HG03571 (cell line): Measurements from ENCODE around the gene BCL11B.

Experiments used
- ATAC-seq: cut with Tn5 transposase; IDR thresholded peaks from one replicate; pipeline ENCODE4 v1.9.1; 2021; ENCODE audit not compliant: unreplicated experiment

Gene BCL11B

GRCh38 chr14:99141236-99141635 lies 130.8 kb downstream of the BCL11B start:
- no peak for ATAC-seq

GRCh38 chr14:99138999-99139865 lies 132.8 kb downstream of the BCL11B start:
- no peak for ATAC-seq

DNA sequence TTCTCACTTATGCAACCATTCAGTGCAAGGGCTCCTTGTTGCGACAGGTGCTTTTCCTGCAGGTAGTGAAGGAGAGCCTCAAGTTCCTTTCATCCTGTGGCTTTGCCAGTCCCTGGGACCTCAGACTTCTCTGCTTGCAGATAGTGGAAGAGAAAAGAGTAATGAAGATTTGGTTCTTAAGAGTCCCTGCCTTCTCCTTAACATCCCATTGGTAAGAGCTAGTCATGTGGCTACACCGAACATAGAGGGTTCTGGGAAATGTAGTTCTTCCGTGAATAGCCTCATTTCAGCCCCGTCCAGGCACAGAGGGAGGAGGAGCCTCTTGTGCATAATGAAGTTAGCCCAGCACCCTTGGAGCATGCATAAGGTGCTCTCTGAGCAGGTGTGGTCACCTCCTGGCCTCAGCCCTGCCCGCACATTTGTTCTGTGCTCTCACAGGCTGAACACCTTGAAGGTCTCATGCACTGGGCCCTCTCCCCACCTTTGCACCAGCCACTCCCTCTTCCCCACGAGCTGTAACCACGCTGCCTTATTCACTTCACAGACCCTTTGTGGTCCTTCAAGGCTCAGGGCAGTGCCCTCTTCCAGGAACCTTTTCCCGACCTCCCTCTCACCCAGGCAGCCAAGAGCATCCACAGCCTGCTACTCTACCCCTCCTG lies 134.0 kb downstream of the BCL11B start:
- no peak for ATAC-seq

DNA sequence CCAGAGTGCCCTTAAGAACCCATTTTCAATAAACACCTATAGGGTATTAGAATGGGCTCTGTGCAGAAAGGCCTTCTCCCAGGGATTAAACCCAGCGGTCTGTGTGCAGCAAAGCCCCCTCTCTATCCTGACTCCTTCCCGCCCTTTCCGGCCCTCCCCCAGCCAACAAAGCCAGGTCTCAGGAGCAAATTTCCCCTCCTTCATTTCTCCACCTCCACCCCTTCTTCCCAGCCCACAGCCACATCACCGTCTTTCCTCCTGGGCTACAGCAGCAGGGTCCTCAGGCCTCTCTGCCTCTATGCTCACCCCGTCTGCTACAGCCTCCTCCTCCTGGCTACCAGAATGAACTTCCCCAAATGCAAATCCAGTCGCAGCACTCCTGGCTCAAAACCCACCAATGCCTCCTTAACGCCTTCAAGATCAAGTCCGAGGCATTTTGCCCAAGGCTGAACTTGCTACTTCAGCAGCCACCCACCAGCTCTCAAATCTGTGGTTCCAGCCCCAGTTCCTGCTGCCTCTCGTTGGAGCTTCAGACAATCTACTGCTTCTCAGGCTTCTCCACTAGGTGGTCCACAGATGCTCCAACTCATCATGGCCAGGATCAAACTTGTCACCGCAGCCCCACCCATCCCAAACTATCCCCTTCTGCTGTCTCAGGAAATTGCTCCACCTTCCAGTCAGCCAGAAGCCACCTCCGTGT lies 134.8 kb downstream of the BCL11B start:
- no peak for ATAC-seq

- no peak for ATAC-seq
Observed at GRCh38 chr14:99136401-99136800, 135.6 kb downstream of the BCL11B start.

- no peak for ATAC-seq
Observed at GRCh38 chr14:99136047-99136400, 136.0 kb downstream of the BCL11B start.

GRCh38 chr14:99134516-99135046 lies 137.4 kb downstream of the BCL11B start:
- no peak for ATAC-seq

GRCh38 chr14:99133636-99134515 lies 138.1 kb downstream of the BCL11B start:
- ATAC-seq: no peak

DNA sequence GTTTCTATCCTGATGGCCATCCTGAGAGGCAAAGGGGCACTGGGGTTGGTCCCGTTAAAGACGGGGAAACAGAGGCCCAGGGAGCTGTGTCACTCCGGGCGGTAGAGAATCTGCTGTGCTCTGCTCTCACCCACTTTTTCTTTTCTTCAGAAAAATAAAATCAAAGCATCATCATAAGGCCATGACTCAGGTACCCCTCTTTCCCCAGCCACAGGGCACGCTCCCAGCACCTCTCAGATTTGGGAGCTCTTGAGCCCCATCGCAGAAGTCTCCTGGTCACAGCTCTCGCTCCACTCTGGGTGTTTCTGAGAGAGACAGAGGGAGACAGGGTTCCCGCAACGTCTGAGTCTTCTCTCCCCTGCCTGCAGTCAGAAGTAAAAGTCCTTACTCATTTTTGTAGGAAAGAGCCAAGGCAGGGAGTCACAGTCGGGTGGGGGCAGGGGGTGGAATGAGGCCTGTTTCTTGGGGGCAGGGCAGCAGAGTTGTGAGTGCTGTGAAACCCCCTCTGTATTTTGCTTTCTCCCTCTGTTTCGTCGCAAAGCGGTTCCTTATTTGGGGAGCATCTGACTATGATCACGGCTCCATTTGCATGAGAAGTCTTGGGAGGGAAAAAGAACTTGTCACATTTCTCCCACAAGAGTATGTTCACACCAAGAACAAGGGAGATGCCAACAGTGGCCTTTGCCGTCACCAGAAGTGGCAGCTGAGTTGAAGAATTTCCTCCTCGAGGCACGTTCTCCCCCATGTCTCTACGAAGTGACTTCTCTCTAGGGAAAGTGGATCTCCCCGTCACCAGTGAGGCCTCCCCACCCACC lies 139.0 kb downstream of the BCL11B start:
- ATAC-seq: no peak

DNA sequence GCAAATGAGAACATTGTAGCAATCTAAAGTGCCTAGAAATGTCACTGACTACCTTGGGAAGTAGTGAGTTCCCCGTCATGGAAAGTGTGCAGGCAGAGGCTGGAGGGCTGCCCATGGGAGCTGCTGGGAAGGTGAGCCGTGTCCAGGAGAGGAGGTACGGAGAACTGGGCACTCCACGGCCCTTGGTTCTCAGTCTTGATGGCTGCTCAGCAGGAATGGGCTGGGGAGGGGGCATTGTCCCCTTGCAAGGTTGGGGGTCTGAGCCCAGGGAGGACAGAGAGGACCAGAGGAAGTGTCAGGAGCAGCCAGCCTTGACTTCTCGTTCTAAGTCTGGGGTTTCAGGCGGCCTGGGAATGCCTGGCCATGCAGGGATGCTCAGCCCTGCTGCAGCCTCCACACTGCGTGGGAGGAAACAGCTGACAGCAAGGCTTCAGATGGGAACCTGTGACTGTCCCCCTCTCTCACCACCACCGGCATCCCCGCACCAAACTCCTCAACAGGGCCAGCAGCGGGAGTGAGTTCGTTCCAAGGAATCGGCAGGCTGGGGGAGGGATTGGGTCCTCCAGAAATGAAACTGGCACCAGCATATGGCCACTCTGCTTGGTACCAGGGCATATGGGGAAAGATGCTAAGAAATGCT lies 140.2 kb downstream of the BCL11B start:
- ATAC-seq: no peak

DNA sequence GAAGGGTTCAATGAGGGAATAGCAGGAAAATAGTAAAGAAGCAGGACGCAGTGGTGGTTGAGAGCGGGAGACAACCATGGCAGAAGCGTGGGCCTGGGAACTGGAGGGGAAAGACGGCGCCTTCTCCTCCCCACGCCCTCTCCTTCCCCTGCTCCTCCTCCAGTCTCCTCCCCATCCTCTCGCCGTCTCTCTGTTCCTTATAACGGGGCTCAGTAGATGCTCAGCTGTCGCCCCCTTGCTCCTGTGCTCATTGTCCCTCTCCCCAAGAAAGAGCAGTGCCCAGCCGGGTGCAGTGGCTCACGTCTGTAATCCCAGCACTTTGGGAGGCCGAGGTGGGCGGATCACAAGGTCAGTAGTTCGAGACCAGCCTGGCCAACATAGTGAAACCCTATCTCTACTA lies 142.0 kb downstream of the BCL11B start:
- ATAC-seq: no peak

- ATAC-seq: no peak
Observed at GRCh38 chr14:99129211-99129696, 142.7 kb downstream of the BCL11B start.

GRCh38 chr14:99128185-99128584 lies 143.8 kb downstream of the BCL11B start:
- ATAC-seq: no peak

DNA sequence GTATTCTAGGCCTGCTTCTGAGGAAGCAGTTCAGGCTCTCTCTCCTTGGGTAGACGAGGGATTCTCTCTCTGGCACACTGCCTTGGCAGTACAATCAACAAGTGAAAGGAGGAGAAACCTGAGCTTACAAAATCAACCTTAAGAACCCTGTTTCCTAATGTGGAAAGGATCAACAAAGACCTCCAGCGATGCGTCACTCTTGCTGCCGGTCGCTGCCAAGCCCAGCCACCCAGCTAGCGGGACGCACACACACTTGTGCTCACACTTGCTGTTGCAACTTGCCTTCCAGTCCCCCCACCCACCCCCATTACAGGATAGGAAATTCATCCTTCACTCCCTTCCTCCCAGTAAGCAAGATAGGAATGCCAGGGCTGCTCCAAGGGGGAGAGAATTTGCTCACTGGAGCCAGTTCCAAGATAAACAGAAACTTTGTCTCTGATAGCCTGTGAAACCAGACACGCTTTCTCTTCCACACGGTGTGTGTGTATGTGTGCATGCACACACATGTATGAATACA lies 144.3 kb downstream of the BCL11B start:
- no peak for ATAC-seq

- no peak for ATAC-seq
Observed at GRCh38 chr14:99125616-99126431, 146.2 kb downstream of the BCL11B start.

- ATAC-seq: no peak
Observed at GRCh38 chr14:99125113-99125512, 146.9 kb downstream of the BCL11B start.

DNA sequence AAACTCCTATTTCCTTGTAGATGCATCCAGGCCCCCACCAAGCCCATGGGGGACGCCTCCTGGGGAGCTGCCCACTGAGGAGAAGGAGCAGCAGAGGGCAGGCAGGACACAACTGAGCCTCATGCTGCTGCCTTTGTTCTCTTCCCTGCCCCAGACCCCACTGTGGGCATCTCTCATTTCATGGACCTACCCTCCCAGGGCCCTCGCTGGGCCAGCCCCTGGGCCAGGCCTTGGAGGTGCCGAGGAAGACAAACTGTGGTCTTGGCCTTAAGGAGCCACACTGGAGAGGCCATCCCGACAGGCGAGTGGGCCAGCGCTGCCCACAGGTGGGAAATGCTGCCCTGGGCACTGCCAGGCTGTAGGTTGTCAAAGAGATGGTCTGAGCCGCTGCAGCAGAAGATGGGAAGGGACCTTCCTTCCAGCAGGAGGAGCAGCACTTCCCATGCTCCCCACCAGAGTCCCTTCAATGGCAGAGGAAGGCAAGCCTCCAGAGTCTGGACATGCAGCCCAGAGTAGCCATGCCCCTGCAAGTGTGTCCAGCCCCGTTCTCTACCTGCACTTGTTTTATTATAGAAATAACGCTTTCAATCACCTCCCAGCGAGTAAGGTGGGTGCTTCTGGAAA lies 147.4 kb downstream of the BCL11B start:
- no peak for ATAC-seq
